CD4-positive, alpha-beta T cell (primary cell): ENCODE results near the gene PRSS53. TPM values are rescaled to one million over a fixed set of nuclear protein-coding genes. Genes with fewer than 3 reads are reported as not detected.

Source experiments
- ATAC-seq: fragments of 200-7000 bp; cut with Tn5 transposase; one replicate; pipeline ENCODE4 v1.10.0; 2022; ENCODE audit warnings: mild to moderate bottlenecking; ENCODE audit not compliant: poor library complexity
- CTCF ChIA-PET: fragments of 350-600 bp; sonication (Branson Sonifier 250); formaldehyde crosslinking; loops from one replicate; lab custom pipeline; 2021; ENCODE audit warnings: antibody characterized with exemption, inconsistent platforms; lab: Charles Lee
- POLR2A ChIA-PET: fragments of 350-600 bp; sonication (Branson Sonifier 250); formaldehyde crosslinking; loops from one replicate; lab custom pipeline; 2021; ENCODE audit warnings: antibody characterized with exemption, inconsistent platforms; lab: Charles Lee
- DNase-seq, 14 experiments: peaks; one replicate each; pipeline ENCODE4 v3.0.0-alpha.2; 2013 to 2020; ENCODE audit warnings: mixed read lengths in 2 of 14
- H3K27ac ChIP-seq, 2 donors: one replicate each; pipeline versions ENCODE4 v1.5.1 to v1.7.0; 2013; ENCODE audit warnings: low read length in 2 of 2, low read depth in 1 of 2, mild to moderate bottlenecking in 1 of 2
- H3K27me3 ChIP-seq, 2 experiments: 1 replicate in 1 of 2; 2 replicates in 1 of 2; pipeline versions ENCODE4 v1.6.1 to v1.7.0; 2013; ENCODE audit warnings: low read length in 2 of 2, control low read depth in 1 of 2, mild to moderate bottlenecking in 1 of 2, moderate library complexity in 1 of 2; ENCODE audit not compliant: insufficient read depth in 2 of 2, control insufficient read depth in 1 of 2
- H3K36me3 ChIP-seq: one replicate; pipeline ENCODE4 v1.6.1; 2013; ENCODE audit warnings: low read length, control low read depth; ENCODE audit not compliant: insufficient read depth
- H3K4me1 ChIP-seq: one replicate; pipeline ENCODE4 v1.6.1; 2013; ENCODE audit warnings: low read length, control low read depth; ENCODE audit not compliant: insufficient read depth
- H3K4me3 ChIP-seq: one replicate; pipeline ENCODE4 v1.5.1; 2013; ENCODE audit warnings: mild to moderate bottlenecking, low read length, moderate library complexity
- H3K9me3 ChIP-seq, 2 experiments: 1 replicate in 1 of 2; 2 replicates in 1 of 2; pipeline versions ENCODE4 v1.6.1 to v1.7.0; 2013; ENCODE audit warnings: low read length in 2 of 2, mild to moderate bottlenecking in 2 of 2, control low read depth in 1 of 2, moderate library complexity in 1 of 2; ENCODE audit not compliant: control insufficient read depth in 1 of 2, insufficient read depth in 1 of 2
- H3K27ac Mint-ChIP-seq: one replicate; pipeline ENCODE4 v1.8.0; 2020; ENCODE audit warnings: mixed read lengths
- H3K27me3 Mint-ChIP-seq: one replicate; pipeline ENCODE4 v1.8.0; 2021; ENCODE audit warnings: mixed read lengths
- H3K36me3 Mint-ChIP-seq: one replicate; pipeline ENCODE4 v1.8.0; 2021; ENCODE audit warnings: low read depth, mixed read lengths
- H3K4me1 Mint-ChIP-seq: one replicate; pipeline ENCODE4 v1.8.0; 2021; ENCODE audit warnings: low read depth, mixed read lengths
- H3K4me3 Mint-ChIP-seq: one replicate; pipeline ENCODE4 v1.8.0; 2020; ENCODE audit warnings: mild to moderate bottlenecking, mixed read lengths
- H3K9me3 Mint-ChIP-seq: one replicate; pipeline ENCODE4 v1.8.0; 2020; ENCODE audit warnings: mixed read lengths
- CTCF ChIP-seq: fragments of 200-600 bp; IDR thresholded peaks from one replicate; pipeline ENCODE4 v1.8.0; 2022; ENCODE audit warnings: antibody characterized with exemption, mild to moderate bottlenecking
- intact Hi-C, 2 experiments: fragments of 100-400 bp; cut with DNase I in 1 of 2; cut with micrococcal nuclease in 1 of 2; formaldehyde crosslinking; loops; one replicate each; pipeline versions ENCODE4 v1.15.1 to v1.9.0; 2023 to 2025; cut with DNase I, micrococcal nuclease
- total RNA-seq, 174 experiments: library from RNA in 2 of 174; stranded (reverse) in 2 of 174; gene quantifications; one replicate each; pipeline ENCODE4 v1.2.3 and lab custom pipeline; 2021 to 2026

The PRSS53 gene
- total RNA-seq, 2 experiments from 2014 or later: 3.5 to 3.9 TPM

DNA sequence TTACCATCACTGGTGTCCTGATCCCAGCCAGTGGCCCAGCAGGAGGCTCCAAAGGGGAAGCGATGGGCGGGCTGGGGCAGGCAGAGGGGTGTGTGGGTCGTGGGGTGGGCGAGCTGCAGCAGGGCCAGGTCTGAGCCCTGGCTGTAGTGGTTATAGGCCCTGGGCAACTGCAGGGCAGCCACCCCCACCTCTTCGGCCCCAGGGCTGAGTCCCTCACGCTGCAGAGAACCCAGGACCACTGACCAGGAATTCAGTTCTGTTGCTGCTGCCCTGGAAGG lies 2.2 kb downstream of the PRSS53 start:
- TF ChIP-seq CTCF: no peak
- H3K4me3 ChIP-seq: no peak overlapping the region
- peaks cover 39% of the 10 kb centered on the region for H3K36me3 ChIP-seq
- H3K27ac ChIP-seq: no peak overlapping the region
- Mint-ChIP-seq H3K4me3 (no peak overlapping the region), H3K36me3 (peaks cover 37% of the 10 kb centered on the region), H3K27ac (no peak overlapping the region), H3K27me3 (no peaks in the 10 kb centered on the region), H3K4me1 (peaks cover 8% of the 10 kb centered on the region), H3K9me3 (no peaks in the 10 kb centered on the region)
- POLR2A ChIA-PET: interaction anchor here (1.2 kb wide), 1 partner anchor 55 kb away, joined by 7 read pairs; no protein-coding TSS in a partner anchor
- ATAC-seq: no peak
- CTCF ChIA-PET: no interaction called here
- no peaks in the 10 kb centered on the region for H3K27me3 ChIP-seq
- no peaks in the 10 kb centered on the region for H3K9me3 ChIP-seq
- no peak for DNase-seq
- intact Hi-C loops: no loop called here
- peaks cover 8% of the 10 kb centered on the region for H3K4me1 ChIP-seq

DNA sequence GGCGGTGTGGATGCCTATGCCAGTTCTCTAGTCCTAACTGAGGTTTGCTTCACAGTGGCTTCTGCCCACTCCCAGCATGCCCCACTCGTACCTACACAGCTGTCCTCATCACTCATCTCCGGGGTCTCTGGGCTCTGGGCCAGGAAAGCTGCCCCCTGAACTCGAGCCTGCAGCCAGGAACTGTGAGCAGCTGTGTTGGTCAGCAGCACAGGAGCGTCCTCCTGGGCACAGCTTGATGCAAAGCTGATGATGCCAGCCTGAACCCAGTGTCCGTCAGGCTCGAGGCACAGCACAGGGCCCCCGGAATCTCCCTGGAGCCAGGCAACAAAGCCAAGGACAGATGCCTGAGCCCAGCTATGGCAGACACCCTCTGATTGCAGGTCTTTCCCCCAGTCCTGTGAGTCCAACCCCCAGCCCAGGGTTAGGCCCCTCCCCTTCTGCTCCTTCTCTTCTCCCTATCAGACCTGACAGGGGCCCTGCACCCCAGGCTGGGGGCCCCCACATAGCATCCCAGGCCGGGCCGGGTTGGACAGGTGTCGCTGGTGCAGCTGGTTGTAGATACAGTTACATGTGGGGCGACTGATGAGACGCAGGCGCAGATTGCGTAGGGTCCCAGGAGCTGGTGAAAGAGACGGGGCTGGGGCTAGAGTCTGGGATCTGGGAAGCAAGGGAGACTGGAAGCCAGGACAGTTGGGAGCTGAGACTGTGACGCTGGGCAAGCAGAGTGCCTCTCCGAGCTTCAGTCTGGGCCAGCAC lies 2.7 kb downstream of the PRSS53 start:
- intact Hi-C loops: no loop called here
- CTCF ChIA-PET: no interaction called here
- H3K4me1 ChIP-seq: peaks cover 8% of the 10 kb centered on the region
- H3K36me3 Mint-ChIP-seq: peaks cover 37% of the 10 kb centered on the region
- ATAC-seq (no peak), DNase-seq (no peak)
- no peak overlapping the region for H3K4me3 ChIP-seq
- H3K27me3 ChIP-seq: no peaks in the 10 kb centered on the region
- H3K27ac Mint-ChIP-seq: no peak overlapping the region
- H3K27me3 Mint-ChIP-seq: no peaks in the 10 kb centered on the region
- TF ChIP-seq CTCF: no peak
- H3K36me3 ChIP-seq: peaks cover 44% of the 10 kb centered on the region
- no peak overlapping the region for H3K4me3 Mint-ChIP-seq
- POLR2A ChIA-PET: interaction anchor here (0.7 to 1.2 kb wide), 2 partner anchors 12 to 56 kb away, joined by 5 to 7 read pairs; partner anchors contain the start of genes ZNF646 and ZNF668
- no peak overlapping the region for H3K27ac ChIP-seq
- H3K9me3 Mint-ChIP-seq: no peaks in the 10 kb centered on the region
- peaks cover 8% of the 10 kb centered on the region for H3K4me1 Mint-ChIP-seq
- H3K9me3 ChIP-seq: no peaks in the 10 kb centered on the region

DNA sequence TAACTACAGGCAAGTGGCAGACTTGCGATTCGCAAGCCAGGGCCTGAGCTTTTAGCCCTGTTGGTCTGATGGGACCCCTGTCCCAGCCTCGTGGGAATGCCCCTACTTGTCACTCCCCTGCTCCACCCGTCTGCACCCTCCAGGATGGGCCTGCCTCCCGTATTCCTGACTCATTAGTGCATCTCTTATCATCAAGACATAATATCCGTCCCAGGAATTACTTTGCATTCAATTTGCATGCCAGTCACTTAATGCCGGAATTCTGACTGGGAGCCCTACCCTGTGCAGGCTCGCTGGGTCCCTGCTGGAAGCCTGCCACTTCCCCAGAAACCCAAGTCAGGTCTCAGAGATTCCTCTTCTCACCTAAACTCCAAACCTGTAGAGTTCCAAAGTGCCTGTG lies 3.3 kb downstream of the PRSS53 start:
- H3K27me3 Mint-ChIP-seq: no peaks in the 10 kb centered on the region
- Histone ChIP-seq H3K27me3 (no peaks in the 10 kb centered on the region), H3K36me3 (peaks cover 44% of the 10 kb centered on the region), H3K4me3 (no peak overlapping the region), H3K27ac (no peak overlapping the region), H3K4me1 (peaks cover 11% of the 10 kb centered on the region), H3K9me3 (no peaks in the 10 kb centered on the region)
- DNase-seq: no peak
- CTCF ChIA-PET: no interaction called here
- POLR2A ChIA-PET: interaction anchor here (0.7 kb wide), 1 partner anchor 11 kb away, joined by 5 read pairs; the partner anchor contains the start of genes ZNF646 and ZNF668
- peaks cover 8% of the 10 kb centered on the region for H3K4me1 Mint-ChIP-seq
- no peak overlapping the region for H3K27ac Mint-ChIP-seq
- no peaks in the 10 kb centered on the region for H3K9me3 Mint-ChIP-seq
- TF ChIP-seq CTCF: no peak
- intact Hi-C loops: no loop called here
- no peak overlapping the region for H3K4me3 Mint-ChIP-seq
- no peak for ATAC-seq
- peaks cover 37% of the 10 kb centered on the region for H3K36me3 Mint-ChIP-seq
